Naive thymus-derived CD4-positive, alpha-beta T cell (primary cell): Measurements from ENCODE around the gene POLR3B. TPM values are rescaled to one million over a fixed set of nuclear protein-coding genes. Genes with fewer than 3 reads are reported as not detected.
"Not testable (repeated sequence)": the region's sequence is repeated elsewhere in the genome, so short reads cannot be mapped to it uniquely, and the experiment has no call there.

Source experiments
- ATAC-seq: fragments of 150-1000 bp; cut with Tn5 transposase; 2 replicates; pipeline ENCODE4 v1.10.0; 2021; ENCODE audit warnings: mild to moderate bottlenecking, moderate library complexity
- CTCF ChIA-PET: fragments of 350-600 bp; sonication (Branson Sonifier 250); formaldehyde crosslinking; loops from one replicate; lab custom pipeline; 2021; ENCODE audit warnings: antibody characterized with exemption; lab: Charles Lee
- POLR2A ChIA-PET: fragments of 350-600 bp; sonication (Branson Sonifier 250); formaldehyde crosslinking; loops from one replicate; lab custom pipeline; 2021; ENCODE audit warnings: antibody characterized with exemption, inconsistent platforms; lab: Charles Lee
- DNase-seq, 9 donors: peaks; one replicate each; pipeline versions ENCODE4 v3.0.0 to v3.0.0-alpha.2; 2020 to 2022; ENCODE audit warnings: mixed read lengths in 1 of 9
- H3K27ac ChIP-seq: one replicate; pipeline ENCODE4 v1.7.0; 2013; ENCODE audit warnings: mild to moderate bottlenecking, low read depth, low read length, moderate library complexity
- H3K27me3 ChIP-seq, 2 donors: one replicate each; pipeline ENCODE4 v1.7.0; 2013; ENCODE audit warnings: low read length in 2 of 2, mild to moderate bottlenecking in 2 of 2, moderate library complexity in 2 of 2; ENCODE audit not compliant: control insufficient read depth in 2 of 2, insufficient read depth in 2 of 2
- H3K36me3 ChIP-seq, 3 experiments: 1 replicate in 2 of 3; 2 replicates in 1 of 3; pipeline ENCODE4 v1.7.0; 2013; ENCODE audit warnings: low read length in 3 of 3, mild to moderate bottlenecking in 3 of 3, moderate library complexity in 1 of 3; ENCODE audit not compliant: insufficient read depth in 3 of 3, control insufficient read depth in 2 of 3
- H3K4me1 ChIP-seq, 2 donors: one replicate each; pipeline ENCODE4 v1.7.0; 2013; ENCODE audit warnings: low read length in 2 of 2, mild to moderate bottlenecking in 2 of 2, moderate library complexity in 1 of 2; ENCODE audit not compliant: control insufficient read depth in 2 of 2, insufficient read depth in 2 of 2
- H3K4me3 ChIP-seq: 2 replicates; pipeline ENCODE4 v1.7.0; 2013; ENCODE audit warnings: mild to moderate bottlenecking, low read length
- H3K9me3 ChIP-seq, 3 experiments: 1 replicate in 2 of 3; 2 replicates in 1 of 3; pipeline ENCODE4 v1.7.0; 2013; ENCODE audit warnings: low read length in 3 of 3; ENCODE audit not compliant: control insufficient read depth in 2 of 3
- H3K27ac Mint-ChIP-seq, 9 donors: one replicate each; pipeline ENCODE4 v1.8.0; 2020 to 2022; ENCODE audit warnings: mixed read lengths in 9 of 9, mild to moderate bottlenecking in 8 of 9, moderate library complexity in 5 of 9, inconsistent platforms in 2 of 9
- H3K27me3 Mint-ChIP-seq, 5 donors: one replicate each; pipeline ENCODE4 v1.8.0; 2021 to 2022; ENCODE audit warnings: mixed read lengths in 5 of 5, mild to moderate bottlenecking in 1 of 5
- H3K36me3 Mint-ChIP-seq, 5 donors: one replicate each; pipeline ENCODE4 v1.8.0; 2020 to 2022; ENCODE audit warnings: mixed read lengths in 5 of 5, mild to moderate bottlenecking in 3 of 5, inconsistent platforms in 1 of 5
- H3K4me1 Mint-ChIP-seq, 7 donors: one replicate each; pipeline ENCODE4 v1.8.0; 2020 to 2022; ENCODE audit warnings: mixed read lengths in 7 of 7, mild to moderate bottlenecking in 3 of 7, inconsistent platforms in 1 of 7
- H3K4me3 Mint-ChIP-seq, 10 donors: one replicate each; pipeline ENCODE4 v1.8.0; 2020 to 2022; ENCODE audit warnings: mild to moderate bottlenecking in 10 of 10, mixed read lengths in 10 of 10, moderate library complexity in 6 of 10, inconsistent platforms in 2 of 10
- H3K9me3 Mint-ChIP-seq, 11 donors: one replicate each; pipeline ENCODE4 v1.8.0; 2020 to 2022; ENCODE audit warnings: mixed read lengths in 11 of 11, mild to moderate bottlenecking in 4 of 11, inconsistent platforms in 1 of 11, moderate library complexity in 1 of 11
- intact Hi-C, 2 donors: fragments of 100-400 bp; cut with micrococcal nuclease; formaldehyde crosslinking; loops; one replicate each; pipeline ENCODE4 v1.15.1; 2023
- polyA plus RNA-seq, 2 donors: library from polyadenylated mRNA; unstranded; fragments of 300-500 nt; fragmentation: Illumina TruSeq; gene quantifications; one replicate each; pipeline ENCODE4 v1.2.3, GENCODE V29; 2021
- total RNA-seq, 6 experiments: library from RNA in 5 of 6; stranded (reverse) in 5 of 6; gene quantifications; 1 replicate in 5 of 6; 2 replicates in 1 of 6; pipeline ENCODE4 v1.2.3 and lab custom pipeline; 2021 to 2026

POLR3B gene
- total and polyA plus RNA-seq, 7 experiments from 2014 or later = 4.7 to 8.7 (median 6.8) TPM

- Mint-ChIP-seq H3K27ac (no peak overlapping the region), H3K27me3 (no peaks in the 10 kb centered on the region), H3K9me3 (peaks cover 0 to 3% (median 0%) of the 10 kb centered on the region in 11 donors), H3K4me1 (peaks cover 8 to 11% (median 9%) of the 10 kb centered on the region in 7 donors), H3K36me3 (peaks cover 0 to 14% (median 3%) of the 10 kb centered on the region in 5 donors), H3K4me3 (no peak overlapping the region)
- no peaks in the 10 kb centered on the region for H3K27me3 ChIP-seq
- ChIA-PET POLR2A (interaction anchor here (0.6 kb wide), 1 partner anchor 377 kb away, joined by 4 read pairs; no protein-coding TSS in a partner anchor), CTCF (no interaction called here)
- no peak for ATAC-seq
- H3K36me3 ChIP-seq = peaks cover 0 to 17% (median 4%) of the 10 kb centered on the region in 3 experiments
- H3K27ac ChIP-seq = no peak overlapping the region
- H3K4me1 ChIP-seq = peaks cover 0 to 7% of the 10 kb centered on the region in 2 donors
- intact Hi-C loops = no loop called here
- H3K4me3 ChIP-seq = no peak overlapping the region
- no peaks in the 10 kb centered on the region for H3K9me3 ChIP-seq
- DNase-seq = no peak
These were observed 5.4 kb downstream of the POLR3B start for GRCh38 chr12:106362971-106363370.

DNA sequence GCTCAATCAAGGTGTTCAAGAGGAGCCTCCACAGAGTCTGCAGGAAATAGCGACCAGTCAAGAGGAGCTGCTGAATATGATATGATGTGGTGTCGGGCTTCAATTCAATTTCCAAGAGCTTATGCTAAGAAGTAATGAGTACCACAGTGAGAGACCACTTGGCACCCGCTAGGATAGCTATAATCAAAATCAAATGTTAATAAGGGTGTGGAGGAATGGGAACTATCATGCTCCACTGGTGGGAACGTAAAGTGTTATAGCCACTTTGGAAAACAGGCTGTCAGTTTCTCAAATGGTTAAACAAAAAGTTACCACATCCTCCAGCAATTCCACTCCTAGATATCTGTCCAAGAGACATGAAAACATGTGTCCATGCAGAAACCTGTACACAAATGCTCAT, 6.7 kb downstream of the POLR3B start:
- intact Hi-C loops = no loop called here
- ATAC-seq (no peak), DNase-seq (no peak)
- H3K4me1 Mint-ChIP-seq = no peaks in the 10 kb centered on the region
- no peaks in the 10 kb centered on the region for H3K4me1 ChIP-seq
- H3K9me3 ChIP-seq = no peaks in the 10 kb centered on the region
- H3K27me3 Mint-ChIP-seq = no peaks in the 10 kb centered on the region
- no peaks in the 10 kb centered on the region for H3K9me3 Mint-ChIP-seq
- no peak overlapping the region for H3K27ac ChIP-seq
- H3K4me3 Mint-ChIP-seq = no peak overlapping the region
- H3K27ac Mint-ChIP-seq = no peak overlapping the region
- peaks cover 0 to 20% (median 8%) of the 10 kb centered on the region in 5 donors for H3K36me3 Mint-ChIP-seq
- CTCF ChIA-PET = no interaction called here
- no peak overlapping the region for H3K4me3 ChIP-seq
- peaks cover 0 to 18% (median 4%) of the 10 kb centered on the region in 3 experiments for H3K36me3 ChIP-seq
- POLR2A ChIA-PET = no interaction called here
- no peaks in the 10 kb centered on the region for H3K27me3 ChIP-seq

DNA sequence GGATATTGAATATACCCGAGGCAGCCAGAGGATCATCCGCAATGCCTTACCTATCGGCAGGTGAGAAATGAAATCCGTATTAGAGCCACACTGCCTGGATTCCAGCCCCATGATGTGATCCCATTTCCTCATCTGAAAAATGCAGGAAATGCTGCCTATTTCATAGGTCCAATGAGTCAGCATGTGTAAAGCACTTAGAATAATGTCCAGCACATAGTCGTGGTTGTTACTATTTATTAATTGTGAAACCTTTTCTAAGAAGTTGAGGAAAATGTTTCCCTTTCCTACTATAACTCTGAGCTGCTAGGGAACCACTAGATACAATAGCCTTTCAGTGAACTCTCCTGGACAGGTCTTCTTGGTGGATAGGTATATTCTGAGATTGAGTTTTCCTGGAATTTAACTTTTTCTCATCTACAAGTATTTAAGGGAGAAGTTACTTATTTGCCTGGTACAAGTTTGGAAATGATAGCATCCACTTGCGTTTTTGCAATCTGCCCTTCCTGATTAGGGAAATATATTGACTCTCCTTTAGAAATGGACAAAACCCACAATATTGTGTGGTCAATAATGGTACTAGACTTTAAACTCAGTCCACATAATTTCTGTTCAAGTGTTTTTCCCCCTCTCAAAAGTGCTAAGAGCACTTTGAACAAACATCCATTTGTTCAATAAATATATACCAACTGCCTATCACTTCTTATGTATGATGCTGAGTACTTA, 12.2 kb downstream of the POLR3B start:
- Mint-ChIP-seq H3K27ac (no peak overlapping the region), H3K4me1 (peaks cover 0 to 3% (median 0%) of the 10 kb centered on the region in 7 donors), H3K36me3 (peaks cover 0 to 56% (median 36%) of the 10 kb centered on the region in 5 donors), H3K27me3 (no peaks in the 10 kb centered on the region), H3K4me3 (no peak overlapping the region), H3K9me3 (peaks cover 0 to 5% (median 0%) of the 10 kb centered on the region in 11 donors)
- no peaks in the 10 kb centered on the region for H3K9me3 ChIP-seq
- intact Hi-C loops = no loop called here
- ChIA-PET POLR2A (no interaction called here), CTCF (no interaction called here)
- no peak overlapping the region for H3K4me3 ChIP-seq
- H3K4me1 ChIP-seq = no peaks in the 10 kb centered on the region
- ATAC-seq = no peak
- no peaks in the 10 kb centered on the region for H3K27me3 ChIP-seq
- H3K27ac ChIP-seq = no peak overlapping the region
- peaks cover 0 to 28% (median 4%) of the 10 kb centered on the region in 3 experiments for H3K36me3 ChIP-seq
- no peak for DNase-seq

DNA sequence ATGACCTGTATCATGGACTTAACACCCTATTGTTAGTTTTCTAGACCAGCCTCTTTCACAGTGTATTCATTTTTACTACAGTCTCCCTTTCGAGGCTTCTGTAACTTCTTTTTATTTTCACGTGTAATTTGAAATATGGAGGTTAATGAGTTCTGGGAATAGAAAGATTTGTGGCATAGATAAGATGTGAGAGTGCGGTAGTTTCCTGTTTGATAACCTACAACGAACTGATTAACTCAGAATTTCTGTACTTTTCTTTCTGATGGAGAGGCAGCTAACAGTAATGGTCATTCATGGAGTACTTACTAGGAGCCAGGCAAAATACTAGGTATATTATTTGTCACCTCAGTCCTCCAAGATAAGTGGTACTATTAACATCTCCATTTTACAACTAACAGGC, 21.2 kb downstream of the POLR3B start:
- DNase-seq (no peak), ATAC-seq (no peak)
- peaks cover 0 to 26% (median 3%) of the 10 kb centered on the region in 3 experiments for H3K36me3 ChIP-seq
- H3K4me3 Mint-ChIP-seq = peak overlapping the region in 6 of 10 donors; percentile 3 to 53 (median 32)
- peak overlapping the region in 5 of 9 donors; percentile 39 to 80 (median 74) for H3K27ac Mint-ChIP-seq
- no peak overlapping the region for H3K4me3 ChIP-seq
- H3K27me3 ChIP-seq = no peaks in the 10 kb centered on the region
- ChIA-PET CTCF (interaction anchor here (0.6 to 1.7 kb wide), 4 partner anchors 20 to 734 kb away, joined by 3 to 5 read pairs (median 3); no protein-coding TSS in a partner anchor), POLR2A (no interaction called here)
- intact Hi-C loops = no loop called here
- no peaks in the 10 kb centered on the region for H3K27me3 Mint-ChIP-seq
- no peak overlapping the region for H3K27ac ChIP-seq
- H3K36me3 Mint-ChIP-seq = peaks cover 23 to 60% (median 56%) of the 10 kb centered on the region in 5 donors
- no peaks in the 10 kb centered on the region for H3K9me3 ChIP-seq
- H3K4me1 Mint-ChIP-seq = peaks cover 3 to 19% (median 15%) of the 10 kb centered on the region in 7 donors
- peaks cover 0 to 7% of the 10 kb centered on the region in 2 donors for H3K4me1 ChIP-seq
- peaks cover 0 to 9% (median 0%) of the 10 kb centered on the region in 11 donors for H3K9me3 Mint-ChIP-seq

DNA sequence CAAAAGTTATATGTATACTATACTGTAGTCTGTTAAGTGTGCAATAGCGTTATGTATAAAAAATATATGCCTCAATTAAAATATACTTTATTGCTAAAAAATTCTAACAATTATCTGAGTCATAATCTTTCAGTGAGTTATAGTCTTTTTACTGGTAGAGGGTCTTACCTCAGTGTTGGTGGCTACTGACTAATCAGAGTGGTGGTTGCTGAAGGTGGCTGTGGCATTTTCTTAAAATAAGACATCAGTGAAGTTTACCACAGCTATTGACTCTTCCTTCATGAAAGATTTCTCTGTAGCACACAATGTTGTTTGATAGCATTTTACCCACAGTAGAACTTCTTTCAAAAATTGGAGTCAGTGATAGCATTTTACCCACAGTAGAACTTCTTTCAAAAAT, 23.4 kb downstream of the POLR3B start:
- Mint-ChIP-seq H3K27me3 (no peaks in the 10 kb centered on the region), H3K27ac (peak overlapping the region in 1 of 9 donors; percentile 17), H3K4me1 (peaks cover 3 to 19% (median 15%) of the 10 kb centered on the region in 7 donors), H3K36me3 (peaks cover 18 to 47% (median 44%) of the 10 kb centered on the region in 5 donors), H3K4me3 (no peak overlapping the region), H3K9me3 (peaks cover 0 to 6% (median 0%) of the 10 kb centered on the region in 11 donors)
- Histone ChIP-seq H3K4me1 (peaks cover 0 to 7% of the 10 kb centered on the region in 2 donors), H3K36me3 (peaks cover 0 to 34% (median 3%) of the 10 kb centered on the region in 3 experiments), H3K9me3 (no peaks in the 10 kb centered on the region), H3K27ac (no peak overlapping the region), H3K27me3 (no peaks in the 10 kb centered on the region), H3K4me3 (no peak overlapping the region)
- DNase-seq (no peak), ATAC-seq (no peak)
- POLR2A ChIA-PET = interaction anchor here (0.6 kb wide), 1 partner anchor 1178 kb away, joined by 3 read pairs; no protein-coding TSS in a partner anchor
- CTCF ChIA-PET = no interaction called here
- intact Hi-C loops = no loop called here

- H3K9me3 Mint-ChIP-seq, H3K4me3 ChIP-seq, H3K27ac ChIP-seq, H3K9me3 ChIP-seq, DNase-seq, H3K4me1 ChIP-seq, intact Hi-C loops, H3K27me3 ChIP-seq, H3K27me3 Mint-ChIP-seq, CTCF ChIA-PET, POLR2A ChIA-PET, H3K4me3 Mint-ChIP-seq, ATAC-seq: not testable (repeated sequence)
- H3K36me3 Mint-ChIP-seq = peaks cover 18 to 45% (median 35%) of the 10 kb centered on the region in 5 donors
- H3K36me3 ChIP-seq = peaks cover 0 to 31% (median 3%) of the 10 kb centered on the region in 3 experiments
- peaks cover 3 to 19% (median 15%) of the 10 kb centered on the region in 7 donors for H3K4me1 Mint-ChIP-seq
- peak overlapping the region in 1 of 9 donors; percentile 79 for H3K27ac Mint-ChIP-seq
These were observed 24.3 kb downstream of the POLR3B start for GRCh38 chr12:106381866-106382265.
